HepG2 (cell line): ENCODE measurements around the gene TIMP3. TPM values are rescaled to one million over a fixed set of nuclear protein-coding genes. Genes with fewer than 3 reads are reported as not detected.

ENCODE experiments used
- SATB2 ChIP-seq: sonication (generic); formaldehyde crosslinking; IDR thresholded peaks from 2 replicates; pipeline ENCODE4 v1.5.0; 2020; ENCODE audit warnings: missing genetic modification reagents
- polyA plus RNA-seq, 8 experiments: library from polyadenylated mRNA; depleted of rRNA in 3 of 8; stranded (reverse) in 7 of 8; unstranded in 1 of 8; fragments of >200 nt; fragmentation: Illumina TruSeq in 4 of 8; extraction: Trizol in 4 of 8; gene quantifications; 2 replicates each; pipeline versions ENCODE4 v1.2.1 to v1.2.3, GENCODE V29; 2011 to 2016; ENCODE audit warnings: low read depth in 4 of 8, missing spikeins in 1 of 8, mixed read lengths in 1 of 8; ENCODE audit not compliant: insufficient read depth in 1 of 8
- total RNA-seq, 5 experiments: library from RNA; depleted of rRNA; stranded (reverse); fragments of >200 nt; fragmentation: Illumina TruSeq; extraction: Trizol; gene quantifications; 2 replicates each; pipeline ENCODE4 v1.2.3, GENCODE V29; 2016; ENCODE audit warnings: low read depth in 1 of 5
- TF ChIP-seq, protein P1 (sequence below): sonication (generic); formaldehyde crosslinking; IDR thresholded peaks from 2 replicates; pipeline ENCODE4 v1.8.1; 2022; ENCODE audit warnings: low read depth, mild to moderate bottlenecking, missing genetic modification reagents

Gene TIMP3
- total and polyA plus RNA-seq, 2 of the 13 experiments (the other 11 are each of a cell fraction or from before 2014, with no cell fraction given) = 57.3 to 86.6 TPM

DNA sequence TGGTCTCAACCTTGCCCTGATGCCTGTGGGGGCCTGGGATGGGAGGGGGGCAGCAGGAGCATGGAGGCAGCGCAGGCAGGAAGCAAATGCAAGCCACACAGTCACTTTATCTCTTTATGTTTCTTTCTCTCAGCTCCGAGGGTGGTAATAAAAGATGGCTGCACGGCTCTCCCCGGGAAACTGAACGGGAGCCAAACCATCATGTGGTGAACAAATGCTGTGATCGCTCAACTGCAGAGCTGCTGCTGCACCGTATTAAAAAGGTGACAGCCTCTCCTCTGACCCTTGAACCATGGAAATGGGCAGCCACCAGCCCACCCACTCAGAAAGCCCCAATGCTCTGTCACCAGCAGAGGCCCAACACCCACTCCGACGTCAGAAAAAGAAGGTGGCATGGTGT lies 110.0 kb downstream of the TIMP3 start (continued):
- TF ChIP-seq, protein P1, sequence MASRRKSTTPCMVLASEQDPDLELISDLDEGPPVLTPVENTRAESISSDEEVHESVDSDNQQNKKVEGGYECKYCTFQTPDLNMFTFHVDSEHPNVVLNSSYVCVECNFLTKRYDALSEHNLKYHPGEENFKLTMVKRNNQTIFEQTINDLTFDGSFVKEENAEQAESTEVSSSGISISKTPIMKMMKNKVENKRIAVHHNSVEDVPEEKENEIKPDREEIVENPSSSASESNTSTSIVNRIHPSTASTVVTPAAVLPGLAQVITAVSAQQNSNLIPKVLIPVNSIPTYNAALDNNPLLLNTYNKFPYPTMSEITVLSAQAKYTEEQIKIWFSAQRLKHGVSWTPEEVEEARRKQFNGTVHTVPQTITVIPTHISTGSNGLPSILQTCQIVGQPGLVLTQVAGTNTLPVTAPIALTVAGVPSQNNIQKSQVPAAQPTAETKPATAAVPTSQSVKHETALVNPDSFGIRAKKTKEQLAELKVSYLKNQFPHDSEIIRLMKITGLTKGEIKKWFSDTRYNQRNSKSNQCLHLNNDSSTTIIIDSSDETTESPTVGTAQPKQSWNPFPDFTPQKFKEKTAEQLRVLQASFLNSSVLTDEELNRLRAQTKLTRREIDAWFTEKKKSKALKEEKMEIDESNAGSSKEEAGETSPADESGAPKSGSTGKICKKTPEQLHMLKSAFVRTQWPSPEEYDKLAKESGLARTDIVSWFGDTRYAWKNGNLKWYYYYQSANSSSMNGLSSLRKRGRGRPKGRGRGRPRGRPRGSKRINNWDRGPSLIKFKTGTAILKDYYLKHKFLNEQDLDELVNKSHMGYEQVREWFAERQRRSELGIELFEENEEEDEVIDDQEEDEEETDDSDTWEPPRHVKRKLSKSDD (CRISPR knock-in tag) = no peak
- TF ChIP-seq SATB2 (CRISPR knock-in tag) = no peak
